Putamen (tissue), 1 donor: Measurements from ENCODE around the gene RINT1.
"Not testable (repeated sequence)": the region's sequence is repeated elsewhere in the genome, so short reads cannot be mapped to it uniquely, and the experiment has no call there.

ENCODE experiments used
- DNase-seq: peaks from one replicate; pipeline ENCODE4 v3.0.0-alpha.2; 2016; ENCODE audit warnings: low spot score

Gene RINT1

GRCh38 chr7:105531792-105532671 is at the start of gene RINT1:
Gene RINT1 (plus strand): TSS chr7:105532201. CDS start chr7:105532316, 115 bp downstream.
- peak; percentile 91 for DNase-seq

- DNase-seq: peak; percentile 23
Measured at GRCh38 chr7:105487579-105488571, 44.1 kb upstream of the RINT1 start.

- DNase-seq: no peak
Measured at GRCh38 chr7:105489409-105489808, 42.6 kb upstream of the RINT1 start.

GRCh38 chr7:105493196-105493922 is 38.6 kb upstream of the RINT1 start:
- peak; percentile 58 for DNase-seq

- no peak for DNase-seq
Measured at GRCh38 chr7:105493923-105494315, 38.1 kb upstream of the RINT1 start.

GRCh38 chr7:105496521-105496920 is 35.5 kb upstream of the RINT1 start:
- DNase-seq: no peak

GRCh38 chr7:105497016-105497415 is 35.0 kb upstream of the RINT1 start:
- DNase-seq: no peak

DNA sequence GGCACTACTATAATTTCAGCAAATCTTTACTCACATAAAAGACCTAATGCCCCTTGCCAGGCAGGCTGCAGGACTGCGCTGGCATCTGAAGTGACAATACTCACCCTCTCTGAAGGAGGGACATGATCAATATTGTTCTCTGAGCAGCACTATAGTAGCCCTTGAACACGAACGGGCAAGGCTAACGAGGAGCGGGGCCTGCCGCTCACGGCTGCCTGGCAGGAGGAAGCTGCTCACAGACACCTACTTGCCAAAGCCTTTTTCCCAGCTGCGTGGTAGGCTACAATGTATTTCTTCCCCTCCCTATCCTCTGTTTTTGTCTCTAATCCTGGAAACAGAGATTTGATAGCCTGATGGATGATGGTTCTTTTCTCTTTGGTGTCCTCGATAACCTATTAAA is 29.8 kb upstream of the RINT1 start:
- no peak for DNase-seq

DNA sequence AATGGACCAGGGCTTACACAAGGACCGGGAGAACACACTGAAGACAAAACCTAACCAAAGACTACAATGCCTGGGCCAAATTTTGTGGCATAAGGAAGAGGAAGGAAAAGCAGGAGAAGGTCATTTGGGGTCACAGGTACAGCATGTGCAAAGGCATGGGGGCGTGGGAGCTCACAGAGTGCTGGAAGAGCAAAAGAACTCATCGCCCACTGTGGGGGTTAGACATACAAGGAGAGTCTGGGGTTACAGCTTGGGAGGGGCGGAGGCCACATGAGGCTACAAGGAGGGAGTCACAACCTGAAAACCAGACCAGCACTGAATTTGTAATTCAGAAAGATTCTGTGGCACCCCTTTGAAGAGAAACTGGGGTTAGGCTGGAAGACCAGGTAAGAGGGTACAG is 19.6 kb upstream of the RINT1 start:
- DNase-seq: peak; percentile 21

GRCh38 chr7:105512926-105513526 is 19.0 kb upstream of the RINT1 start:
- no peak for DNase-seq

- DNase-seq: not testable (repeated sequence)
Measured at GRCh38 chr7:105515610-105516009, 16.4 kb upstream of the RINT1 start.

DNA sequence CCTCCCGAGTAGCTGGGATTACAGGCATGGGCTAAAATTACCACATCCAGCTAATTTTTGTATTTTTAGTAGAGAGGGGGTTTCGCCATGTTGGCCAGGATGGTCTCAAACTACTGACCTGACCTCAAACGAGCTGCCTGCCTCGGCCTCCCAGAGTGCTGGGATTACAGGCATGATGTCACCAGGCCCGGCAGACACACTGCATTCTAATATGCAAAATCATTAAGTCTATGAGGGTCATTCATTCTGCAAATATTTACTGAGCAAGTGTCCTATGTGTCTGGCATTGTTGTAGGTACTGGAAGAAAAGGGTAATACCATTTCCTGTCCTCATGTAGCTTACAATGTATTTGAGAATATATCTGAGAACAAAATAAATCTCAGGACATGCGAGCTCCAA is 12.6 kb upstream of the RINT1 start:
- no peak for DNase-seq

DNA sequence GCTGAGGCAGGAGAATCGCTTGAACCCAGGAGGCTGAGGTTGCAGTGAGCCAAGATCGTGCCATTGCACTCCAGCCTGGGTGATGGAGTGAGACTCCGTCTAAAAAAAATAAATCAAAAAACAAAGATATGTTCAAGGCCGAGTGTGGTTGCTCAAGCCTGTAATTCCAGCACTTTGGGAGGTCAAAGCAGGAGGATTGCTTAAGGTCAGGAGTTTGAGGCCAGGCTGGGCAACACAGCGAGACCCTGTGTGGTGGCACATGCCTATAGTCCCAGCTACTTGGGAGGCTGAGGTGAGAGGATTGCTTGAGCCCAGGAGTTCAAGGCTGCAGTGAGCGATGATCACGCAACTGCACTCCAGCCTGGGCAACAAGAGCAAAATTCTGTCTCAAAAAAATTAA is 11.4 kb upstream of the RINT1 start:
- DNase-seq: not testable (repeated sequence)

DNA sequence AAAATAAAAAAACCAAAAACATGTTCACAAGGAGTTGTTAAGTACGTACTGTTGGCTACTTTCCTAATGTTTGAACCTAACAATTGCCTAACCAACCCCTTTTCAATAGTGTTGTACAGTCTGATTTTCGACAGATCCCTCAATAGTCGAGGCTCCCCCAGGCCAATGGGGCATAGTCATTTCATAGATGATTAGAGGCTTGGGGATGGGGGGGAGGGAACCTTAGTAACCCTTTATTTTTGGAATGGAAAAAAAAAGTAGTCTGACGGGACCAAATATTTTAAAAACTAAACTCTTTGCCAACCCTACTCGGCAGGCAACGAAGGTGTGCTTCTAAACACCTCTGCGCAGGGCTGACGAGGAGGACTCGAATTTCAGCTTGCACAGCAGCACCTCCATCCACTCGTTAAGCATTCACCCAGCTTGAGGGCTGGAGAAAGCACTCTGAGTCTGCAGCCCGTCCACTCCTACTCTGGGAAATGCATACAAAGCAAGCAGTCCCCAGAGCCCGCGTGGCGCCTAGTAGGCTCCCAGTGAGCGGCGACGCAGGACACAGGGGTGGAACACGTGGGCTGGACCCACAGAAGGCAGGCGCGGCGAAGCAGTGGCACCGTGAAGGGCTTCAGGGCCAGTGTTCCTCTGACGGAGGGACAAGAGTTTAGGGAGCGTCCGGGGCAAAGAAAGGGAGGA is 10.8 kb upstream of the RINT1 start:
- peak; percentile 41 for DNase-seq

DNA sequence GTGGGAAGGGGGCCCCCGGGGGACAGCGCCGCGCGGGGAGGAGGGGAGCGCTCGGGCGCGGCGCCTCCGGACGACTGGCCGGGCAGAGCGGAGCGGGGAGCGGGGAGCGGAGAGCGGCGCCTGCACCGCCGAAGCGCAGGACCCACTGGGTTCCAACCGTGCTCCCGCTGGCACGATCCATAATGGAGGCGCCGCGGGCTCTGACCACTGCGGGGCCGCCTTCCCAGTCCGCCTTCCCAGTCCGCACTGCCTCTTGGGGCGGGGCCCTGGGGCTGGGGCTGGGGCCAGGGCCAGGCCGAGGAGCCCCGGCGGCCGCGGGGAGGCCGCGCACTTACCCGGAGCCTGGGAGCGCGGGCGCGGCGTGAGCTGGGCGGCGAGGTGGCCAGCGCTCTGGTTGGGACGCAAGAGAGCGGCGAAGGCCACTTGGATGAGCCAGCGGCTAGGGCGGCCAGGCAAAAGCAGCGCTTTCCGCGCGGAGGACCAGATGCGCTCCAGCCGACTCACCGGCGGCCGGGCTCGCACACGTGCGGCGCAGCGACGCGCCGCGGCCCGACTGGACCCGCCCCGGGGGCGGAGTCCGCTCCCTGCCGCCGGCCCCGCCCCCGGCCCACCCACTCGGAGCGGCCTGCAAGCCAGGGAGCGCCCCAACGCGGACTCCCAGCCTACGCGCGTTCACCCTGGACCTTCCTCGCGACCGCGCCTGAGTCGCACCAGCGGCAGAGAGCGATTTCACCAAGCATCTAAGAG is 10.1 kb upstream of the RINT1 start, which contains the start of gene PUS7:
Gene PUS7, minus strand, starts transcription at position 555 of the 747 bp plus-strand sequence. CDS start 13,759 bp downstream, outside the sequence.
- peak; percentile 90 for DNase-seq

DNA sequence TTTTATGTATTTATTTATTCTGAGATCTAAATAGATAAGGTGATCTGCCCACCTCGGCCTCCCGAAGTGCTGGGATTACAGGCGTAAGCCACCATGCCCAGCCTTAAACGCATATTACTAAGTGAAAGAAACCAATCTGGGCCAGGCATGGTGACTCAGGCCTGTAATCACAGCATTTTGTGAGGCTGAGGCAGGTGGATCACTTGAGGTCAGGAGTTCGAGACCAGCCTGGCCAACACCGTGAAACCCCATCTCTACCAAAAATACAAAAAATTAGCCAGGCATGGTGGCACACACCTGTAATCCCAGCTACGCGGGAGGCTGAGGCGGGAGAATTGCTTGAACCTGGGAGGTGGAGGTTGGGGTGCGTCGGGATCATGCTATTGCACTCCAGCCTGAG is 7.6 kb upstream of the RINT1 start:
- not testable (repeated sequence) for DNase-seq

GRCh38 chr7:105524840-105525239 is 7.2 kb upstream of the RINT1 start:
- no peak for DNase-seq

GRCh38 chr7:105527737-105528136 is 4.3 kb upstream of the RINT1 start:
- not testable (repeated sequence) for DNase-seq

- DNase-seq: no peak
Measured at GRCh38 chr7:105530126-105530525, 1.9 kb upstream of the RINT1 start.

DNA sequence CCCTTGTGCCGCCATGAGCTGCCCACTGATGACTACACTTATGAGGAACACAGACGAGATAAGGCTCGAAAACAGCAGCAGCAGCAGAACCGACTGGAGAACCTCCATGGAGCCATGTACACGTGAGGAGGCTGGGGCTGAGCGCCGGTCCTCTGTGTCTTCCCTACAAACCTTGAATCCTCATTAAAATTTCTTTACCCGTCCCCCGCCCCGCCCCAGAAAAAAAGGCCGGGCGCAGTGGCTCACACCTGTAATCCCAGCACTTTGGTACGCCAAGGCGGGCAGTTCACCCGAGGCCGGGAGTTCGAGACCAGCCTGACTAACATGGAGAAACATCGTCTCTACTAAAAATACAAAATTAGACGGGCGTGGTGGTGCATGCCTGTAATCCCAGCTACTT is 1.5 kb upstream of the RINT1 start:
- DNase-seq: no peak
